Adrenal gland (tissue), 12 donors: ENCODE results near the gene SCN1A. TPM values are rescaled to one million over a fixed set of nuclear protein-coding genes. Genes with fewer than 3 reads are reported as not detected.

Source experiments
- DNase-seq, 7 donors: peaks; one replicate each; pipeline ENCODE4 v3.0.0-alpha.2; 2019 to 2020
- H3K27ac ChIP-seq, 5 donors: fragments of 200-600 bp; sonication (generic) in 4 of 5; 1 replicate in 3 of 5; 2 replicates in 2 of 5; pipeline versions ENCODE4 v1.5.1 to v1.8.0; 2016 to 2020; ENCODE audit warnings: mild to moderate bottlenecking in 1 of 5
- H3K27me3 ChIP-seq: fragments of 200-600 bp; 2 replicates; pipeline ENCODE4 v1.8.0; 2021
- H3K36me3 ChIP-seq, 2 donors: fragments of 200-600 bp; replicated peaks in 1 of 2; 1 replicate in 1 of 2; 2 replicates in 1 of 2; pipeline versions ENCODE4 v1.5.1 to v1.8.0; 2018 to 2022
- H3K4me1 ChIP-seq, 2 donors: fragments of 200-600 bp; replicated peaks in 1 of 2; 1 replicate in 1 of 2; 2 replicates in 1 of 2; pipeline versions ENCODE4 v1.5.1 to v1.8.0; 2018 to 2021
- H3K4me3 ChIP-seq, 4 donors: fragments of 200-600 bp; sonication (generic) in 3 of 4; one replicate each; pipeline ENCODE4 v1.5.1; 2016 to 2018
- H3K9me3 ChIP-seq, 3 donors: fragments of 200-600 bp; sonication (generic) in 1 of 3; replicated peaks in 1 of 3; 1 replicate in 2 of 3; 2 replicates in 1 of 3; pipeline versions ENCODE4 v1.5.1 to v1.8.0; 2016 to 2021
- POLR2A ChIP-seq, 2 donors: fragments of 450-650 bp; IDR thresholded peaks; one replicate each; pipeline ENCODE4 v1.6.1; 2017; ENCODE audit warnings: antibody characterized with exemption in 2 of 2, mild to moderate bottlenecking in 2 of 2, moderate library complexity in 1 of 2
- WGBS, 4 donors: extraction: QIAGEN DNeasy Blood & Tissue Kit in 2 of 4; methylation state at CpG; one replicate each; pipeline versions ENCODE4 v1.1.5 to v1.1.7; 2013 to 2017; 5-methylcytosine and 5-hydroxymethylcytosine counted together
- intact Hi-C, 2 donors: fragments of 100-400 bp; cut with DNase I; formaldehyde crosslinking; loops; one replicate each; pipeline versions ENCODE4 v1.14.1 to v1.15.0; 2022 to 2023
- polyA plus RNA-seq, 3 donors: library from polyadenylated mRNA; stranded (reverse); fragments of 200-250 nt in 2 of 3; fragments of 350-450 nt in 1 of 3; fragmentation: Illumina TruSeq in 1 of 3; extraction: RNeasy Lipid Tissue Mini Kit (QIAGEN cat#74804) in 1 of 3; gene quantifications; one replicate each; pipeline ENCODE4 v1.2.3, GENCODE V29; 2013 to 2014
- total RNA-seq, 9 donors: library from RNA; depleted of rRNA in 4 of 9; stranded (reverse); fragments of >200 nt in 4 of 9; fragments of 120-200 nt in 1 of 9; fragmentation: NEBNext Ultra II Directional in 1 of 9; extraction: Animal tissue kit (Norgen Biotek cat#: 25700) in 1 of 9; gene quantifications; one replicate each; pipeline versions ENCODE4 v1.1.0 to v1.2.4, GENCODE V29; 2013 to 2023
- TF ChIP-seq, protein P1 (sequence below), 6 experiments: fragments of 450-650 bp in 4 of 6; fragments of 200-600 bp in 2 of 6; sonication (generic) in 1 of 6; IDR thresholded peaks; 1 replicate in 5 of 6; 2 replicates in 1 of 6; pipeline versions ENCODE4 v1.5.1 to v1.8.0; 2016 to 2021; ENCODE audit warnings: antibody characterized with exemption in 6 of 6, mild to moderate bottlenecking in 2 of 6, moderate library complexity in 1 of 6
- donor health status: healthy with polysubstance abuse.
- donor health status: Bipolar disorder and iron deficiency.
- donor health status: DM: yes; HTN: yes; CAD: no.
- donor health status: DM: no; HTN: no; CAD: no.
- donor health status: DM: no; HTN: no; CAD: no.
- donor health status: DM: yes; HTN: yes; CAD: no.

SCN1A gene
- total and polyA plus RNA-seq, 12 donors, result 0.07 to 8.9 (median 0.22) TPM; not detected in 4

DNA sequence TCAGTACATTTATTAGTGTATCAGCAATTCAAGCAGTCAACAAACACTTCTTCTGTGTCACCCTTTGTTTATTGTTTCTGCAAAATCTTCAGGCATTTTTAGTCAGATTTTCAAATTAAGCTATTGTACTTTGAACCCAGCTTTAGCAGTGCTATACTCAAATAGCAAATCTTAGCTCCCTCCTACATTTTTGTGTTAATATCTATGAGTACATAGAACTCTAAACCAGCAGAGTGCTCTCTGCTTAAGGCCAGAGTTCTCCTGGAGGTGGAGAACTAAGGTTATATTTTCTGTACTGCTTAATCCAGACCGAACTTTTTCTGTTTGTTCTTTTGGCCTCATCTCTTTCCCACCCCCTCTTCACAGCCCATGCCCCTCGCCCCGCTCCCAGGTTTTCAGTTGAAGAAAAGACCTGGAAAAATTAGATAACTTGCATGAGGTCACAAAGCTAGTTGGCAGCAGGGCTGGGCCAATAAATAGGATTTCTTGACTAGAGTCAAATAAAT is 29.2 kb upstream of the SCN1A start:
- Histone ChIP-seq H3K4me3 (no peak overlapping the region), H3K4me1 (no peaks in the 10 kb centered on the region), H3K27me3 (no peaks in the 10 kb centered on the region), H3K27ac (no peak overlapping the region), H3K9me3 (no peaks in the 10 kb centered on the region), H3K36me3 (no peaks in the 10 kb centered on the region)
- DNase-seq, result no peak
- no peak for TF ChIP-seq POLR2A (IDR thresholded peaks at IDR 0.05)
- TF ChIP-seq, protein P1, sequence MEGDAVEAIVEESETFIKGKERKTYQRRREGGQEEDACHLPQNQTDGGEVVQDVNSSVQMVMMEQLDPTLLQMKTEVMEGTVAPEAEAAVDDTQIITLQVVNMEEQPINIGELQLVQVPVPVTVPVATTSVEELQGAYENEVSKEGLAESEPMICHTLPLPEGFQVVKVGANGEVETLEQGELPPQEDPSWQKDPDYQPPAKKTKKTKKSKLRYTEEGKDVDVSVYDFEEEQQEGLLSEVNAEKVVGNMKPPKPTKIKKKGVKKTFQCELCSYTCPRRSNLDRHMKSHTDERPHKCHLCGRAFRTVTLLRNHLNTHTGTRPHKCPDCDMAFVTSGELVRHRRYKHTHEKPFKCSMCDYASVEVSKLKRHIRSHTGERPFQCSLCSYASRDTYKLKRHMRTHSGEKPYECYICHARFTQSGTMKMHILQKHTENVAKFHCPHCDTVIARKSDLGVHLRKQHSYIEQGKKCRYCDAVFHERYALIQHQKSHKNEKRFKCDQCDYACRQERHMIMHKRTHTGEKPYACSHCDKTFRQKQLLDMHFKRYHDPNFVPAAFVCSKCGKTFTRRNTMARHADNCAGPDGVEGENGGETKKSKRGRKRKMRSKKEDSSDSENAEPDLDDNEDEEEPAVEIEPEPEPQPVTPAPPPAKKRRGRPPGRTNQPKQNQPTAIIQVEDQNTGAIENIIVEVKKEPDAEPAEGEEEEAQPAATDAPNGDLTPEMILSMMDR (IDR thresholded peaks at IDR 0.05), result no peak
- 86 to 90% (median 89%) methylated on average over 3 of the region's 3 CpGs for WGBS, 4 donors
- intact Hi-C loops, result no loop called here

DNA sequence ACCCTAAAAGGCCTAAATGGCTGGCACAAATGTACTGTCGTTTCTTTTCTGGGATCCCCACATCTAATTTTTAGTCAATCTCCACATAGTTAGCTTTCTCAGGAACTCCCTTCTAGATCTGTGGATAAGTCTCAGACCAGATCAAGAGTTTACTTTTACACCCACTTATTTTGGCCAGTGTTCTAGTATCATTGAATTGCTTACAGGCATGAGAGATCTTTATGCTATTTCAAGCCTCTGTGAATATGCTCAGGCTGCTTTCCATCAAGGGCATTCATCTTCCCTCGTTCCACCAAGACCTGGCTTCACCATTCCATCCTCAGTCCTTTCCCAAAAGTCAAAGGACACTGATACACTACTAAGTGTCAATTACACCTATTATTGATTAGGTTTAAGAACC is 27.8 kb upstream of the SCN1A start:
- H3K4me3 ChIP-seq, result no peak overlapping the region
- no peaks in the 10 kb centered on the region for H3K4me1 ChIP-seq
- H3K36me3 ChIP-seq, result no peaks in the 10 kb centered on the region
- 62 to 74% (median 66%) methylated on average over 2 of the region's 2 CpGs for WGBS, 4 donors
- no peak for TF ChIP-seq POLR2A (IDR thresholded peaks at IDR 0.05)
- TF ChIP-seq, protein P1 (IDR thresholded peaks at IDR 0.05), result no peak
- no peaks in the 10 kb centered on the region for H3K27me3 ChIP-seq
- intact Hi-C loops, result no loop called here
- H3K9me3 ChIP-seq, result no peaks in the 10 kb centered on the region
- DNase-seq, result no peak
- H3K27ac ChIP-seq, result no peak overlapping the region

DNA sequence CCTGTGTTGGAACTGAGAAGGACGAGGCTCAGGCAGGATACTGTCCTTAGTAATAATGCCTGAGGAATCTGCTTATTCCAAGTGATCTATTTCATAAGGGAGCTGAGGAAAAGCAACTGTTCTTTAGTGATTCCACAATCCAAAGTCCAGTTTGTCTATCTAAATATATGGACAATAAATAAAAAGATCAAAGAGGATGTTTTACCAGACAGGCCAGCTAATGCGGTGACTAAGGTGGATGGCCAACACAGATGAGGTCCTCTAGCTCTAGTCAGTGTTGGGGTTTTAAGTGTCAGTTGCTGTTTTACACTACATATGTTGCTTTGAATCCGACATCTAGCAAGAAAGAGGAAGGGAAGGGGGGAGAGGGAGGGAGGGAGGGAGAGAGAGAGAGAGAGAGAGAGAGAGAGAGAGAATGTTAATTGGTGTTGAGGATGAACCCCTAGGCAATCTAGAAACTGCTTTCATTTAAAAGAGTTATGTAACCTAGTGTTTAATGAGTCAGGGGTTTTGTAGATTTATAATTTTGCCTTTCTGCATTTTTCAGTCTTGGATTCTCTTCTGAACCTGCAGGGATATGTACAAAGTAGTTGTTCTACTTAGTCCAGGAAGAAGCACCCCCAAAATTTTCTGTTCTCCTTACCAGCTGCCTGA is 27.0 kb upstream of the SCN1A start:
- no peak for TF ChIP-seq POLR2A (IDR thresholded peaks at IDR 0.05)
- TF ChIP-seq, protein P1 (IDR thresholded peaks at IDR 0.05), result no peak
- DNase-seq, result no peak
- no peak overlapping the region for H3K4me3 ChIP-seq
- WGBS, 4 donors, result 38 to 75% (median 51%) methylated on average over 3 of the region's 3 CpGs
- no peaks in the 10 kb centered on the region for H3K27me3 ChIP-seq
- H3K9me3 ChIP-seq, result no peaks in the 10 kb centered on the region
- H3K36me3 ChIP-seq, result no peaks in the 10 kb centered on the region
- H3K4me1 ChIP-seq, result no peaks in the 10 kb centered on the region
- intact Hi-C loops, result no loop called here
- H3K27ac ChIP-seq, result no peak overlapping the region

DNA sequence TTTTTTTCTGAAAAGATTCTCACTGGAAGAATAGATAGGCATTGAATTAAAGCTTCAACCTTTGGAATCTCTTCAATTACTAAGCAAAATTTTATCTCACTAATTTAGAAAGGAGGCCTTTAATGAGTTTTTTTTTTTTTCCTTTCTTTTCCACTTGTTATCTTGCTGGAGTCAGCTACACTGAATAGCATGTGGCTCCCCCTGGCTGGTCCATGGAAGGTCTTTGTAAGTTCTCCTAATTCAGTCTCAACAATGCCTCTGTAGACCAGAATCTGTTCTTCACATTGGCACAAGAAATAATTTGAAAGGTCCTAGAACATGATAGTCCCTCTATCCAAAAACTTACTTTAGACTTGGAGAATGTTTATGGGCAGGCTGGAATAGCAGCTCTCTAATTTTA is 24.2 kb upstream of the SCN1A start:
- Histone ChIP-seq H3K9me3 (no peaks in the 10 kb centered on the region), H3K4me1 (no peaks in the 10 kb centered on the region), H3K27ac (no peak overlapping the region), H3K4me3 (no peak overlapping the region), H3K36me3 (no peaks in the 10 kb centered on the region), H3K27me3 (no peaks in the 10 kb centered on the region)
- no peak for DNase-seq
- TF ChIP-seq, protein P1 (IDR thresholded peaks at IDR 0.05), result no peak
- no peak for TF ChIP-seq POLR2A (IDR thresholded peaks at IDR 0.05)
- intact Hi-C loops, result no loop called here
